Common myeloid progenitor, CD34-positive (primary cell): Measurements from ENCODE around the gene TMCC2.
A peak's percentile ranks its signal among the peaks of the same experiment; 100 is the strongest.

Experiments
- CTCF ChIA-PET: fragments of 350-600 bp; sonication (Branson Sonifier 250); formaldehyde crosslinking; loops from one replicate; lab custom pipeline; 2021; ENCODE audit warnings: antibody characterized with exemption; lab: Charles Lee
- POLR2A ChIA-PET: fragments of 350-600 bp; sonication (Branson Sonifier 250); formaldehyde crosslinking; loops from one replicate; lab custom pipeline; 2021; ENCODE audit warnings: antibody characterized with exemption; lab: Charles Lee
- DNase-seq, 3 donors: peaks; one replicate each; pipeline versions ENCODE4 v3.0.0 to v3.0.0-alpha.2; 2013
- H3K27ac ChIP-seq, 2 experiments: 1 replicate in 1 of 2; 2 replicates in 1 of 2; pipeline ENCODE4 v1.7.0; 2013; ENCODE audit warnings: inconsistent platforms in 2 of 2, low read length in 2 of 2, mild to moderate bottlenecking in 2 of 2, low read depth in 1 of 2, moderate library complexity in 1 of 2; ENCODE audit not compliant: severe bottlenecking in 2 of 2, insufficient read depth in 1 of 2, poor library complexity in 1 of 2
- H3K27me3 ChIP-seq, 5 experiments: replicated peaks in 2 of 5; 1 replicate in 3 of 5; 2 replicates in 2 of 5; pipeline versions ENCODE4 v1.6.1 to v1.7.0; 2013; ENCODE audit warnings: low read length in 4 of 5, mild to moderate bottlenecking in 2 of 5, moderate library complexity in 2 of 5, inconsistent platforms in 1 of 5; ENCODE audit not compliant: insufficient read depth in 5 of 5, control insufficient read depth in 4 of 5
- H3K36me3 ChIP-seq, 4 experiments: 1 replicate in 2 of 4; 2 replicates in 2 of 4; pipeline versions ENCODE4 v1.6.1 to v1.7.0; 2013; ENCODE audit warnings: low read length in 3 of 4, control low read depth in 1 of 4, mild to moderate bottlenecking in 1 of 4; ENCODE audit not compliant: control insufficient read depth in 4 of 4, insufficient read depth in 4 of 4
- H3K4me1 ChIP-seq, 4 experiments: 1 replicate in 3 of 4; 2 replicates in 1 of 4; pipeline versions ENCODE4 v1.6.1 to v1.7.1; 2013; ENCODE audit warnings: low read length in 3 of 4, mild to moderate bottlenecking in 3 of 4, control low read depth in 1 of 4, inconsistent platforms in 1 of 4, moderate library complexity in 1 of 4; ENCODE audit not compliant: control insufficient read depth in 4 of 4, insufficient read depth in 4 of 4; ENCODE audit errors: control extremely low read depth in 1 of 4
- H3K4me3 ChIP-seq, 7 experiments: 1 replicate in 4 of 7; 2 replicates in 3 of 7; pipeline versions ENCODE4 v1.5.1 to v1.7.0; 2013; ENCODE audit warnings: mild to moderate bottlenecking in 7 of 7, low read length in 6 of 7, moderate library complexity in 6 of 7, inconsistent platforms in 2 of 7, low read depth in 2 of 7, control low read depth in 1 of 7; ENCODE audit not compliant: insufficient read depth in 4 of 7, control insufficient read depth in 1 of 7; ENCODE audit errors: extremely low read depth in 1 of 7
- H3K9me3 ChIP-seq, 5 experiments: 1 replicate in 4 of 5; 2 replicates in 1 of 5; pipeline versions ENCODE4 v1.6.1 to v1.7.1; 2013; ENCODE audit warnings: low read length in 4 of 5, mild to moderate bottlenecking in 2 of 5, inconsistent platforms in 1 of 5, low read depth in 1 of 5, moderate library complexity in 1 of 5; ENCODE audit not compliant: control insufficient read depth in 4 of 5, insufficient read depth in 2 of 5; ENCODE audit errors: control extremely low read depth in 1 of 5
- WGBS: methylation state at CpG from one replicate; pipeline ENCODE4 v1.1.5; 2013; ENCODE audit not compliant: insufficient coverage; 5-methylcytosine and 5-hydroxymethylcytosine counted together

Gene TMCC2

DNA sequence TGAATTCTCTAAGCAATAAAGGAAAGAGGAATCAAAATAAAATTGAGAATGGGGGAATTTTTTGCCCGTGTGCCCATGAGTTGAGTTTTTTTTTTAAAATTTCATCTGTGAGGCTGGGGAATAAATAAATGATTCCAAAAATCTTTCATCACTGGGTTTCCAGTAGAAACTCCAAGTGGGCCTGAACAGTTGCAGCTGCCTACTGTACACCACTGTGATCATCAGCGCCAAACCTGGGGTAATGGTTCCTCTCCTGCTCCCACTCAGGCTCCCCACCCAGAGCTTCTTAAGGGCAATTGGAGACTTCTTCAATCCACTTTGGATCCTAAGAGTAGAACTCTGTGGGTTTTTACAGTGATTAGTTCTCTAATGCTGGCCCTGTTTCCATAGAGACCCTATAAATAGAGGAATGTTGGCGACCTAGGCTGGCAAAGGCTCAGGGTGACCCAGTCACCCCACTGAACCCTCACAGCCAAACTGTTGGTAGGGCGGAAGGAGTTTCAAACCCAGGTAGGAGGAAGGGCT, 9.3 kb downstream of the TMCC2 start:
- Histone ChIP-seq H3K9me3 (no peaks in the 10 kb centered on the region), H3K4me3 (peak overlapping the region in 3 of 7 experiments; percentile 26 to 55 (median 29)), H3K4me1 (peaks cover 13 to 39% (median 34%) of the 10 kb centered on the region in 4 experiments), H3K27me3 (no peaks in the 10 kb centered on the region), H3K27ac (peak overlapping the region in 1 of 2 experiments; percentile 63), H3K36me3 (peaks cover 0 to 3% (median 0%) of the 10 kb centered on the region in 4 experiments)
- ChIA-PET POLR2A (interaction anchor here (0.7 to 1.5 kb wide), 2 partner anchors 19 to 213 kb away, joined by 3 to 4 read pairs; no protein-coding TSS in a partner anchor), CTCF (interaction anchor here (1.4 to 8.9 kb wide), 2 partner anchors 11 to 18 kb away, joined by 3 to 116 read pairs; no protein-coding TSS in a partner anchor)
- peak in 2 of 3 donors; percentile 37 to 45 for DNase-seq
- 71% methylated on average over 3 of the region's 4 CpGs for WGBS

DNA sequence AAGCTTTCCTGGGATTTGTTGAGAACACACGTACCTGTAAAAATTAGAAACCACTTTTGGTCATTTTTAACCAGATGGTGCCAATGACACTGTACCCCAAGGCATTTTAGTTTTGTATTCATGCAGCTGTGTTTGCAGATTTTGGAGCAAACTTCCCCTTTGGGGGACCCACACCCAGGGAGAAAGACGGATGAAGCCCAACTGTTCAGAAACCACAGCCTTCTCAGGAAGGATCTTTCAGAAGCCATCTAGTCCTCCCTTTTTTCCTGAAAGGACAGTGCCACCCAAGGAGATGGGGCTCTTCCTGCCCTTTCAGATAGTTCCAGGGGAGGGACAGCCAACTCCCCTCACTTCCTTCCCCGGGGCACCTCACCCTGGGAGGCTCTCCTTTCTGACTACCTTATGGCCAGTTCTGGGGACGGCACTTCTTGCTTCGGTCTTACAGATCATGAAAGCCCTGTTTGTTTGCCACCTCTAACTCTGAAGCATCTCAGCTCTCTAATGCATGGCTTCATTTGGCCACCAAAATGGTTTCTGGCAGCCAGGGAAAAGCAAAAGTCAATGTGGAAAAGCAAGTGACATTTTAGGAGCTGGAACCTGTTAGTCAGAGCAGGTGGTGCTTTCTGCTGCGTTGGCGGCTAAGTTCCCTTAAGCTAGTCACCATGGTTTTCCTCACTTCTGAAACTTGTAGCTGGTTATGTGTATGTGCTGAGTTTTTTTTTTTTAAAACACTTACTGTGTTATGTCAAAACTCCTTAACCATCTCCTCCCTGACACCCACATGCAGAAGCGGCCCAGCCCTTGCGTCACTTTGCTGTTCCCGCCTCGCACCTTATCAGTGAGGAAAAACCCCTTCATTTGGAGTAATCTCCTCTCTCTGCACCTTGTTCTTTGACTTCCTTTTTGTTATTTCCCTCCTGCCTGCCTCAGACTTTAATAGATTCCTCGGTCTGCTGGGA, 10.1 kb downstream of the TMCC2 start:
- ChIA-PET POLR2A (interaction anchor here (0.6 to 1.5 kb wide), 4 partner anchors 18 to 556 kb away, joined by 3 to 5 read pairs (median 4); no protein-coding TSS in a partner anchor), CTCF (interaction anchor here (0.8 to 8.9 kb wide), 7 partner anchors 8 to 250 kb away, joined by 3 to 116 read pairs (median 3); no protein-coding TSS in a partner anchor)
- H3K27ac ChIP-seq = peak overlapping the region; percentile 10 to 63
- H3K36me3 ChIP-seq = peaks cover 0 to 3% (median 0%) of the 10 kb centered on the region in 4 experiments
- peak; percentile 56 to 86 (median 82) for DNase-seq
- WGBS = 5% methylated on average over 9 of the region's 12 CpGs
- H3K4me3 ChIP-seq = peak overlapping the region in 4 of 7 experiments; percentile 2 to 55 (median 28)
- H3K27me3 ChIP-seq = no peaks in the 10 kb centered on the region
- peaks cover 13 to 37% (median 32%) of the 10 kb centered on the region in 4 experiments for H3K4me1 ChIP-seq
- H3K9me3 ChIP-seq = no peaks in the 10 kb centered on the region

DNA sequence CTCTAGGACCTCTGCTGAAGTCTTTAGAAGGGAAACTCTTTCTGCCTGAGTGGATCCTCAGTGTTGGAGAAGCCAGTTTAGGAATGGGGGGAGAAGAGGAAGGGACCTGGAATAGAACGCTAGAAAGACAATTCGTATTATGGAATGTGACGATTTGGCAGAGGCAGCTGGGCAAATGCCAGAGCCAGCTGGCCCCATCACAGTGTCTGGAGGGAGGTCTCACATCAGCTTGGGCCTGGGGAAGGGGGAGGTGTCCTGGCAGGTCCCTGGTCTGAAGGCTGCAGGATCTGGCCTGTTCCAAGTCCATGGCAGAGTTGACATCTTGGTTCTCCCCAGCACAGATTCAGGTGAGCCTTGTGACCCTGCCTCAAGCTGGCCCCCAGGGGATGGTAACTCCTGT, 11.3 kb downstream of the TMCC2 start:
- CTCF ChIA-PET = interaction anchor here (1.7 to 8.9 kb wide), 3 partner anchors 9 to 251 kb away, joined by 3 to 116 read pairs (median 4); no protein-coding TSS in a partner anchor

DNA sequence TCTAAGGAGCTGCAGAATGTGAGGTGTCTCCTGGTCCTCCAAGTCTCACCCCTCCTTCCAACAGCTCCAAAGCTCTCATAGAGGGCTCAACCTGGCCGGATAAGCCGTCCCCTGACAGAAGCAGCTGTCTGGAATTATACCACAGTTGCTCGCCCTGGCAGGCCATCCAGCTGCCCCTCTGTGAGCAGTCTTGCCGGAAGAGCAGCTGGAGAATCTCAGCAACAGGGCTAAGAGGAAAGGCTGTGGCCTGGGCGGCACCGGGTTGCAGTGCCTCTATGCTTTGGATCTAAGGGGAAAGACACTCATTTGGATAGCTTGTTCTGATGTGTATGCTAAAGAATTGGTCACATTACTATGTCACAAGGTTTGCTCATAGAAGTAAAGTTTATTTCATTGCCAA, 12.4 kb downstream of the TMCC2 start:
- H3K27ac ChIP-seq = no peak overlapping the region
- no peak overlapping the region for H3K4me3 ChIP-seq
- no peaks in the 10 kb centered on the region for H3K9me3 ChIP-seq
- CTCF ChIA-PET = interaction anchor here (1.1 to 8.9 kb wide), 2 partner anchors 10 to 15 kb away, joined by 3 to 116 read pairs; no protein-coding TSS in a partner anchor
- H3K4me1 ChIP-seq = peaks cover 13 to 37% (median 28%) of the 10 kb centered on the region in 4 experiments
- peaks cover 0 to 3% (median 0%) of the 10 kb centered on the region in 4 experiments for H3K36me3 ChIP-seq
- H3K27me3 ChIP-seq = no peaks in the 10 kb centered on the region
- POLR2A ChIA-PET = no interaction called here
- no peak for DNase-seq
- WGBS = 82% methylated on average over 3 of the region's 6 CpGs

More for the DNA sequence above, 11.3 kb downstream of the TMCC2 start:
- H3K4me3 ChIP-seq = no peak overlapping the region
- DNase-seq = no peak
- H3K27ac ChIP-seq = no peak overlapping the region
- POLR2A ChIA-PET = no interaction called here
- H3K9me3 ChIP-seq = no peaks in the 10 kb centered on the region
- H3K36me3 ChIP-seq = peaks cover 0 to 3% (median 0%) of the 10 kb centered on the region in 4 experiments
- no peaks in the 10 kb centered on the region for H3K27me3 ChIP-seq
- whole genome bisulfite sequencing = 100% methylated on average over 3 of the region's 3 CpGs
- peaks cover 13 to 37% (median 27%) of the 10 kb centered on the region in 4 experiments for H3K4me1 ChIP-seq

DNA sequence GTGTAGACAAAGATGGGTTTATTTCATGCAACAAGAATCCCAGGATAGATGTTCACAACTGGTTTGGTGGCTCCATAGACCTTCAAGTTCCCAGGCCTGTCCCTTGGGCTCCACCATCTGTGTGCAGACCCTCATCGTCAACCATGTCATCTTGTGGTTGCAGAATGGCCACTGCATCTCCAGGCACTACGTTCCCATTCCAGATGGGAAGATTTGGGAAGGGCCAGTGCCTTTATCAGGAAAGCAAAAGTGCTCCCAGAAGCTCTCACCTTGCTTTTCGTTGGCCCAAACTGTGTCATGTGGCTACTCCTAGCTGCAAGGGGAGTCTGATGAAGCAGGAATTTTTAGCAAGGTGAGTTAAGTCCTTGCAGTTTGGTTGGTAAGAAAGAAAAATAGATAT, 12.8 kb downstream of the TMCC2 start:
- CTCF ChIA-PET = interaction anchor here (0.6 to 8.9 kb wide), 3 partner anchors 11 to 42 kb away, joined by 3 to 116 read pairs (median 5); no protein-coding TSS in a partner anchor
- Histone ChIP-seq H3K27me3 (no peaks in the 10 kb centered on the region), H3K4me1 (peaks cover 13 to 37% (median 28%) of the 10 kb centered on the region in 4 experiments), H3K9me3 (no peaks in the 10 kb centered on the region), H3K4me3 (no peak overlapping the region), H3K27ac (no peak overlapping the region), H3K36me3 (peaks cover 0 to 3% (median 0%) of the 10 kb centered on the region in 4 experiments)
- DNase-seq = no peak
- POLR2A ChIA-PET = no interaction called here
- WGBS = 90% methylated on average over 3 of the region's 3 CpGs

DNA sequence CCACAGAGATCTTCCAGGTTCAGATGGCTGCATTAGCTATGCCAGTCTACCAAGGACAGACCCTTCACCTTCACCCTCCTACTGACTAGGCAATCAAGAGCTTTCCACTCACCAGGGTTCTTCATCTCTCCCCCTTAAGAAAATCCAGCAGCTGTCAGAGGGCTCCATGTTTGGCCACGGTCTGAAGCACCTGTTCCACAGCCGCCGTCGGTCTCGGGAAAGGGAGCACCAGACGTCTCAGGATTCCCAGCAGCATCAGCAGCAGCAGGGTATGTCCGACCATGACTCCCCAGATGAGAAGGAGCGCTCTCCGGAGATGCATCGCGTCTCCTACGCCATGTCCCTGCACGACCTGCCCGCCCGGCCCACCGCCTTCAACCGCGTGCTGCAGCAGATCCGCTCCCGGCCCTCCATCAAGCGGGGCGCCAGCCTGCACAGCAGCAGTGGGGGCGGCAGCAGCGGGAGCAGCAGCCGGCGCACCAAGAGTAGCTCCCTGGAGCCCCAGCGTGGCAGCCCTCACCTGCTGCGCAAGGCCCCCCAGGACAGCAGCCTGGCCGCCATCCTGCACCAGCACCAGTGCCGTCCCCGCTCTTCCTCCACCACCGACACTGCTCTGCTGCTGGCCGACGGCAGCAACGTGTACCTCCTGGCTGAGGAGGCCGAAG, 13.8 kb downstream of the TMCC2 start:
- ChIA-PET CTCF (interaction anchor here (0.6 to 8.9 kb wide), 3 partner anchors 11 to 41 kb away, joined by 5 to 116 read pairs (median 8); no protein-coding TSS in a partner anchor), POLR2A (no interaction called here)
- DNase-seq = no peak
- Histone ChIP-seq H3K27ac (no peak overlapping the region), H3K9me3 (no peaks in the 10 kb centered on the region), H3K36me3 (peaks cover 0 to 3% (median 0%) of the 10 kb centered on the region in 4 experiments), H3K4me3 (no peak overlapping the region), H3K4me1 (peaks cover 13 to 34% (median 28%) of the 10 kb centered on the region in 4 experiments), H3K27me3 (no peaks in the 10 kb centered on the region)
- WGBS = 97% methylated on average over 34 of the region's 36 CpGs
